Measurements from ENCODE around the gene PRKACA.
"Not testable (repeated sequence)": the region's sequence is repeated elsewhere in the genome, so short reads cannot be mapped to it uniquely, and the experiment has no call there.

Gene PRKACA

DNA sequence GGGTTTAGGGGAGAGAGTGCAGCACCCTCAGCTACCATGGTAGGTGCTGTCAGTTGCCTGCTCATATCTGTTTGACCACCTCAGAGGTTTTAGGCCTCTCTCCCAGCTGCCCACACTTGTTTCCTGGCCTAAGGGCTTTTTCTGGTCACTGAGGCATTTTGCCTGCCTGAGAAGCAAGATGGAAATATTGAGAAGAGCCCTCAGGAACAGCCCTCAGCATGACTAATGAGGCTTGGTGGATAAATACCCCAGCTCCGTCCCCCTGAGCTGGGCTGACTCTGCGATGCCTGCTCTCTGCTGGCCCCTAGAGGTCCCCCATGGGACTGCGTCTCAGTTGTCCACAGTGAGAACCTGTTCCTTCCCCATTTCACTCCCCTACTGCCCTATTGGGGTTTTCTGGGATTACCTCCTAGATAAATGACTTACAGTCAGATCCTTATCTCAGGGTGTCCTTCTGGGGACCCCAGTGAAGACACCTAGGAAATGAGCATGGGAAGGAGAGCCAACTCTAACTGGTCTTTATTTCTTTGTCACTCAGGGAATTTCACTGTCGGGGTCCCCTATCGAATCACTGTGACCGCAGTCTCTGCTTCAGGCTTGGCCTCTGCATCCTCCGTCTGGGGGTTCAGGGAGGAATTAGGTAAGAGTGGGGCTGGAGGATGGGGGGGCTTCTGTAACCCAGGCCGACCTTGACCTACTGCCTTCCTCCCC is 69.0 kb downstream of the PRKACA start:
- WGBS (ENCODE audit: extremely low coverage, insufficient coverage, insufficient read length), result no CpG with 5 or more reads among the region's 8 CpGs
- DNase-seq, result peak; percentile 93 to 98
- no peak overlapping the region for H3K18ac ChIP-seq (ENCODE audit: low read length)
- no peaks in the 10 kb centered on the region for H3K4me1 ChIP-seq (ENCODE audit: control insufficient read depth in 1 of 2, insufficient read depth in 2 of 2, low read length in 2 of 2)
- H3K4me3 ChIP-seq (ENCODE audit: low read depth, low read length), result no peak overlapping the region
- H3K79me1 ChIP-seq (ENCODE audit: low read length), result no peaks in the 10 kb centered on the region
- peak overlapping the region; percentile 49 for H2AK5ac ChIP-seq (ENCODE audit: low read length)
- H4K12ac ChIP-seq (ENCODE audit: low read depth, low read length), result no peak overlapping the region
- H4K91ac ChIP-seq (ENCODE audit: low read depth, low read length), result no peak overlapping the region
- H3K27me3 ChIP-seq (ENCODE audit: insufficient read depth, low read length), result no peaks in the 10 kb centered on the region
- no peak overlapping the region for H3K23ac ChIP-seq (ENCODE audit: low read length)
- H3K9ac ChIP-seq (ENCODE audit: low read length), result no peak overlapping the region
- no peak overlapping the region for H3K4me2 ChIP-seq (ENCODE audit: low read length)
- H2BK5ac ChIP-seq (ENCODE audit: low read depth, low read length, poor library complexity), result no peak overlapping the region
- H3K9me3 ChIP-seq (ENCODE audit: insufficient read depth, low read depth, low read length), result no peaks in the 10 kb centered on the region
- H4K8ac ChIP-seq (ENCODE audit: low read depth, low read length), result no peak overlapping the region
- H3K79me2 ChIP-seq (ENCODE audit: control insufficient read depth, insufficient read depth, low read length, poor library complexity), result no peaks in the 10 kb centered on the region
- no peak overlapping the region for H2BK12ac ChIP-seq (ENCODE audit: low read length)
- H2AFZ ChIP-seq (ENCODE audit: insufficient read depth, low read length, poor library complexity), result no peak overlapping the region
- peak overlapping the region; percentile 17 for H2BK120ac ChIP-seq (ENCODE audit: insufficient read depth, low read length, poor library complexity)
- no peaks in the 10 kb centered on the region for H3K36me3 ChIP-seq (ENCODE audit: control insufficient read depth in 1 of 2, insufficient read depth in 2 of 2, low read length in 2 of 2)
- H3K14ac ChIP-seq (ENCODE audit: low read length), result no peak overlapping the region
- no peak overlapping the region for H3K4ac ChIP-seq (ENCODE audit: low read depth, low read length)
- H3K27ac ChIP-seq (ENCODE audit: low read depth, low read length), result no peak overlapping the region

- H3K4me1 ChIP-seq (ENCODE audit: control insufficient read depth in 1 of 2, insufficient read depth in 2 of 2, low read length in 2 of 2); H3K36me3 ChIP-seq (ENCODE audit: control insufficient read depth in 1 of 2, insufficient read depth in 2 of 2, low read length in 2 of 2); H3K79me1 ChIP-seq (ENCODE audit: low read length): not testable (repeated sequence)
Measured at GRCh38 chr19:14047866-14048265, 69.7 kb downstream of the PRKACA start.

DNA sequence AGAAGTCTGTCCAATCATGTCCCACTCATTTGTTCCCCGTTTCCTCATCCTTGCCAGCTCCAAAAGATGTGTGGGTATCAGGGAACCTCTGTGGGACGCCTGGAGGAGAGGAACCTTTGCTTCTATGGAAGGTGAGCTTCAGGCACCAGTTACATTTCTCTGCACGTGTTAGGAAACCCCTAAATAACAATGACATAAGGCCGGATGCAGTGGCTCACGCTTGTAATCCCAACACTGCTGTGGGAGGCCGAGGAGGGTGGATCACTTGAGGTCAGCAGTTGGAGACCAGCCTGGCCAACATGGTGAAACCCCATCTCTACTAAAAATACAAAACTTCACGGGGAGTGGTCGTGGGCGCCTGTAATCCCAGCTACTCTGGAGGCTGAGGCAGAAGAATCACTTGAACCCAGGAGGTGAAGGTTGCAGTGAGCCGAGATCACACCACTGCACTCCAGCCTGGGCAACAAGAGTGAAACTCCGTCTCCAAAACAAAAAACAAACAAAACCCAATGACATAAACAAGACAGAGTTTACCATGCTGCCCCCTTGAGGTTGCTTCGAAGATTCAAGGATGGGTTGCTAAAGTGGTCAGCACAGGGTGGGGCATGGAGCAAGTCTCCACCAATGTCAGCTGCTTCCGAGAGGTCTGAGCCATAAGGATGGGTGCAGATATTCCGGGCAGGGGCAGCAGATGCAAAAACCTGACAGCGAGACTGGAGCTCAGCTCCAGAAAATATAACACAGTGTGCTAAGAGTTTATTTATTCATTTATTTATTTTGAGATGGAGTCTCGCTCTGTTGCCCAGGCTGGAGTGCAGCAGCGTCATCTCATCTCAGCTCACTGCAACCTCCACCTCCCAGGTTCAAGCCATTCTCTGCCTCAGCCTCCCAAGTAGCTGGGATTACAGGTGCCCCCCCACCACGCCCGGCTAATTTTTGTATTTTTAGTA is 74.6 kb downstream of the PRKACA start:
- not testable (repeated sequence) for H3K4me3 ChIP-seq (ENCODE audit: low read depth, low read length); H3K4me1 ChIP-seq (ENCODE audit: control insufficient read depth in 1 of 2, insufficient read depth in 2 of 2, low read length in 2 of 2); H3K4me2 ChIP-seq (ENCODE audit: low read length); H4K12ac ChIP-seq (ENCODE audit: low read depth, low read length); H3K14ac ChIP-seq (ENCODE audit: low read length); H3K27me3 ChIP-seq (ENCODE audit: insufficient read depth, low read length); H3K9me3 ChIP-seq (ENCODE audit: insufficient read depth, low read depth, low read length); H3K27ac ChIP-seq (ENCODE audit: low read depth, low read length); H2BK5ac ChIP-seq (ENCODE audit: low read depth, low read length, poor library complexity); H3K4ac ChIP-seq (ENCODE audit: low read depth, low read length); H2BK120ac ChIP-seq (ENCODE audit: insufficient read depth, low read length, poor library complexity); H2BK12ac ChIP-seq (ENCODE audit: low read length); H3K23ac ChIP-seq (ENCODE audit: low read length); H3K36me3 ChIP-seq (ENCODE audit: control insufficient read depth in 1 of 2, insufficient read depth in 2 of 2, low read length in 2 of 2); H3K9ac ChIP-seq (ENCODE audit: low read length); H3K79me2 ChIP-seq (ENCODE audit: control insufficient read depth, insufficient read depth, low read length, poor library complexity); H2AK5ac ChIP-seq (ENCODE audit: low read length); H2AFZ ChIP-seq (ENCODE audit: insufficient read depth, low read length, poor library complexity); H3K18ac ChIP-seq (ENCODE audit: low read length); H3K79me1 ChIP-seq (ENCODE audit: low read length)
- peak; percentile 80 to 81 for DNase-seq
- peak overlapping the region; percentile 6 for H4K8ac ChIP-seq (ENCODE audit: low read depth, low read length)
- H4K91ac ChIP-seq (ENCODE audit: low read depth, low read length), result peak overlapping the region; percentile 32
- WGBS (ENCODE audit: extremely low coverage, insufficient coverage, insufficient read length), result no CpG with 5 or more reads among the region's 19 CpGs

More at GRCh38 chr19:14047866-14048265, 69.7 kb downstream of the PRKACA start:
- H4K8ac ChIP-seq (ENCODE audit: low read depth, low read length); H3K27me3 ChIP-seq (ENCODE audit: insufficient read depth, low read length); H2BK5ac ChIP-seq (ENCODE audit: low read depth, low read length, poor library complexity); H2BK120ac ChIP-seq (ENCODE audit: insufficient read depth, low read length, poor library complexity); H3K4me2 ChIP-seq (ENCODE audit: low read length); H3K14ac ChIP-seq (ENCODE audit: low read length); H3K9me3 ChIP-seq (ENCODE audit: insufficient read depth, low read depth, low read length); H3K4me3 ChIP-seq (ENCODE audit: low read depth, low read length); H2BK12ac ChIP-seq (ENCODE audit: low read length); H3K9ac ChIP-seq (ENCODE audit: low read length); H2AK5ac ChIP-seq (ENCODE audit: low read length); H3K18ac ChIP-seq (ENCODE audit: low read length); H4K12ac ChIP-seq (ENCODE audit: low read depth, low read length); H2AFZ ChIP-seq (ENCODE audit: insufficient read depth, low read length, poor library complexity); H3K23ac ChIP-seq (ENCODE audit: low read length); H4K91ac ChIP-seq (ENCODE audit: low read depth, low read length); H3K79me2 ChIP-seq (ENCODE audit: control insufficient read depth, insufficient read depth, low read length, poor library complexity); H3K27ac ChIP-seq (ENCODE audit: low read depth, low read length); H3K4ac ChIP-seq (ENCODE audit: low read depth, low read length): not testable (repeated sequence)
- peak; percentile 79 to 86 for DNase-seq
- no CpG with 5 or more reads among the region's 10 CpGs for WGBS (ENCODE audit: extremely low coverage, insufficient coverage, insufficient read length)

All from trophoblast cell (in vitro differentiated cells and primary cell).